Loucy (cell line): ENCODE results near the gene UBE2J2.

Experiments
- EZH2phosphoT487 ChIP-seq: fragments of 200-600 bp; IDR thresholded peaks from 2 replicates; pipeline ENCODE4 v1.6.1; 2018; ENCODE audit warnings: antibody characterized with exemption, mild to moderate bottlenecking, moderate library complexity, borderline replicate concordance
- TF ChIP-seq, protein P1 (sequence below): fragments of 200-600 bp; sonication (generic); conservative IDR thresholded peaks from 2 replicates; pipeline ENCODE4 v1.5.1; 2014; ENCODE audit warnings: mild to moderate bottlenecking, antibody characterized with exemption, low read length

DNA sequence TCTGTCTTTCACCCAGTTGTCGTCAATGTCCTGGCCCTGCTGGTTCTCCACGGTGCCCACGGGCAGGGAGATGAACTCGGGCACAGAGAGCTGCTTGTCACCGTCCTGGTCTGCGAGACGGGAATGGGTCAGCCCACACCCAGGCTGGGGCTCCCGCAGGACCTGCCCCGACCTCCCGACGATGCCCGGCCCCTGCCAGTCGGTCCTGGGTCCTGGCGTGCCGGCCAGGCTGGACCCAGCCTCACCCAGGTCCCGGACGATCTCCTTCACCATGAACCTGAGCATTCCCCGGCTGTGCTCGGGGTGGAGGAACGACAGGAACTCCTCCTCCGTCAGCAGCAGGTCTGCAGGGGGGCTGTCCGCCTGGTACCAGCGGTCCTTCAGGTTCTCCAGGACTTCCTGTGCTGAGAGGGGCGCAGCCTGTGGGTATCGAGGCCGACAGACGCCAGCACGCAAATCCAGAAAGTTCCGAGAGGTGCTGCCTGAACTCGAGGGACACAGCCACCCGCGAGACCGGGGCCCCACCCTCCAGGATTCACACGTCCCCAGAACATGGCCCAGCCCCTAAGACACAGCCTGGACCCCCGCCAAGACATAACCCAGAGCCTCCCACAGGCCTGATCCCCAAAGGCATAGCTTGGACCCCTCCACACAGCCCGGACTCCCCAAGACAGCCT is 55.0 kb downstream of the UBE2J2 start:
- TF ChIP-seq, protein P1, sequence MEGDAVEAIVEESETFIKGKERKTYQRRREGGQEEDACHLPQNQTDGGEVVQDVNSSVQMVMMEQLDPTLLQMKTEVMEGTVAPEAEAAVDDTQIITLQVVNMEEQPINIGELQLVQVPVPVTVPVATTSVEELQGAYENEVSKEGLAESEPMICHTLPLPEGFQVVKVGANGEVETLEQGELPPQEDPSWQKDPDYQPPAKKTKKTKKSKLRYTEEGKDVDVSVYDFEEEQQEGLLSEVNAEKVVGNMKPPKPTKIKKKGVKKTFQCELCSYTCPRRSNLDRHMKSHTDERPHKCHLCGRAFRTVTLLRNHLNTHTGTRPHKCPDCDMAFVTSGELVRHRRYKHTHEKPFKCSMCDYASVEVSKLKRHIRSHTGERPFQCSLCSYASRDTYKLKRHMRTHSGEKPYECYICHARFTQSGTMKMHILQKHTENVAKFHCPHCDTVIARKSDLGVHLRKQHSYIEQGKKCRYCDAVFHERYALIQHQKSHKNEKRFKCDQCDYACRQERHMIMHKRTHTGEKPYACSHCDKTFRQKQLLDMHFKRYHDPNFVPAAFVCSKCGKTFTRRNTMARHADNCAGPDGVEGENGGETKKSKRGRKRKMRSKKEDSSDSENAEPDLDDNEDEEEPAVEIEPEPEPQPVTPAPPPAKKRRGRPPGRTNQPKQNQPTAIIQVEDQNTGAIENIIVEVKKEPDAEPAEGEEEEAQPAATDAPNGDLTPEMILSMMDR, result no peak
- TF ChIP-seq EZH2phosphoT487, result no peak
